WTC11 (cell line): Measurements from ENCODE around the gene KLHL29.

ENCODE experiments used
- CREB1 ChIP-seq: sonication (generic); formaldehyde crosslinking; IDR thresholded peaks from 2 replicates; pipeline ENCODE4 v1.8.0; 2023; ENCODE audit warnings: mild to moderate bottlenecking, missing genetic modification reagents
- CTCF ChIP-seq: fragments of 200-600 bp; IDR thresholded peaks from 2 replicates; pipeline ENCODE4 v1.8.0; 2022; ENCODE audit warnings: antibody characterized with exemption
- E2F5 ChIP-seq: sonication (generic); formaldehyde crosslinking; IDR thresholded peaks from 2 replicates; pipeline ENCODE4 v1.8.1; 2022; ENCODE audit warnings: mild to moderate bottlenecking, moderate library complexity, missing genetic modification reagents
- HMGXB4 ChIP-seq: sonication (generic); formaldehyde crosslinking; IDR thresholded peaks from 2 replicates; pipeline ENCODE4 v1.8.1; 2023; ENCODE audit warnings: mild to moderate bottlenecking, moderate library complexity, missing genetic modification reagents
- MAX ChIP-seq: sonication (generic); formaldehyde crosslinking; IDR thresholded peaks from 2 replicates; pipeline ENCODE4 v1.8.0; 2022; ENCODE audit warnings: mild to moderate bottlenecking, missing genetic modification reagents
- MLX ChIP-seq: sonication (generic); formaldehyde crosslinking; IDR thresholded peaks from 2 replicates; pipeline ENCODE4 v1.8.1; 2023; ENCODE audit warnings: mild to moderate bottlenecking, missing genetic modification reagents, moderate library complexity
- MYBL2 ChIP-seq: sonication (generic); formaldehyde crosslinking; IDR thresholded peaks from 2 replicates; pipeline ENCODE4 v1.8.1; 2023; ENCODE audit warnings: mild to moderate bottlenecking, moderate library complexity, missing genetic modification reagents
- TCF7 ChIP-seq: sonication (generic); formaldehyde crosslinking; IDR thresholded peaks from 2 replicates; pipeline ENCODE4 v1.8.0; 2022; ENCODE audit warnings: mild to moderate bottlenecking, low read depth, missing genetic modification reagents, moderate library complexity
- ZBTB43 ChIP-seq: sonication (generic); formaldehyde crosslinking; IDR thresholded peaks from 2 replicates; pipeline ENCODE4 v1.8.1; 2023; ENCODE audit warnings: mild to moderate bottlenecking, missing genetic modification reagents

- TF ChIP-seq TCF7 (CRISPR knock-in tag) (no peak), CTCF (no peak), MYBL2 (CRISPR knock-in tag) (no peak), CREB1 (no peak), HMGXB4 (CRISPR knock-in tag) (no peak), MLX (CRISPR knock-in tag) (no peak), MAX (CRISPR knock-in tag) (no peak), ZBTB43 (no peak), E2F5 (CRISPR knock-in tag) (no peak)
These were observed 102.9 kb downstream of the KLHL29 start for GRCh38 chr2:23487735-23488492.
